H1 (cell line): ENCODE results near the gene FBLIM1. TPM values are rescaled to one million over a fixed set of nuclear protein-coding genes. Genes with fewer than 3 reads are reported as not detected.

Source experiments
- CBX8 ChIP-seq: fragments of 300-800, 300-1000 bp; sonication (generic); IDR thresholded peaks from 2 replicates; pipeline ENCODE4 v1.7.1; 2016; ENCODE audit warnings: low read depth, low read length, borderline replicate concordance
- CHD7 ChIP-seq: fragments of 300-600 bp; sonication (generic); IDR thresholded peaks from 2 replicates; pipeline ENCODE4 v1.7.1; 2012; ENCODE audit warnings: low read length, moderate library complexity, mild to moderate bottlenecking, inconsistent platforms; ENCODE audit not compliant: insufficient replicate concordance
- EP300 ChIP-seq, 2 experiments: IDR thresholded peaks; 1 replicate in 1 of 2; 2 replicates in 1 of 2; pipeline ENCODE4 v1.6.1; 2011 to 2012; ENCODE audit warnings: low read depth in 2 of 2, low read length in 2 of 2, mild to moderate bottlenecking in 2 of 2, borderline replicate concordance in 1 of 2, inconsistent platforms in 1 of 2, moderate library complexity in 1 of 2
- GABPA ChIP-seq: IDR thresholded peaks from 2 replicates; pipeline ENCODE4 v1.6.1; 2011; ENCODE audit warnings: mild to moderate bottlenecking, low read length, moderate library complexity, borderline replicate concordance; ENCODE audit not compliant: insufficient read depth
- RFX5 ChIP-seq: IDR thresholded peaks from 2 replicates; pipeline ENCODE4 v1.6.1; 2011; ENCODE audit warnings: low read depth, low read length, improper control_type of control experiment, borderline replicate concordance
- TBP ChIP-seq: IDR thresholded peaks from 2 replicates; pipeline ENCODE4 v1.6.1; 2011; ENCODE audit warnings: low read depth, low read length, improper control_type of control experiment
- polyA plus RNA-seq, 7 experiments: library from polyadenylated mRNA; depleted of rRNA in 3 of 7; stranded (reverse) in 5 of 7; unstranded in 2 of 7; fragments of >200 nt in 5 of 7; fragments of 200-250 nt in 2 of 7; gene quantifications; 1 replicate in 5 of 7; 2 replicates in 1 of 7; 4 replicates in 1 of 7; pipeline versions ENCODE4 v1.2.1 to v1.2.3, GENCODE V29; 2011 to 2013; ENCODE audit warnings: missing spikeins in 2 of 7, mixed read lengths in 2 of 7
- total RNA-seq: library from RNA; stranded (reverse); fragmentation: NEBNext Ultra II Directional; extraction: Animal tissue kit (Norgen Biotek cat#: 25700); gene quantifications from 2 replicates; pipeline ENCODE4 v1.2.1, GENCODE V29; 2021

The FBLIM1 gene
- total and polyA plus RNA-seq, 2 of the 8 experiments (the other 6 are each of a cell fraction or from before 2014, with no cell fraction given), result 66.6 to 66.7 TPM

DNA sequence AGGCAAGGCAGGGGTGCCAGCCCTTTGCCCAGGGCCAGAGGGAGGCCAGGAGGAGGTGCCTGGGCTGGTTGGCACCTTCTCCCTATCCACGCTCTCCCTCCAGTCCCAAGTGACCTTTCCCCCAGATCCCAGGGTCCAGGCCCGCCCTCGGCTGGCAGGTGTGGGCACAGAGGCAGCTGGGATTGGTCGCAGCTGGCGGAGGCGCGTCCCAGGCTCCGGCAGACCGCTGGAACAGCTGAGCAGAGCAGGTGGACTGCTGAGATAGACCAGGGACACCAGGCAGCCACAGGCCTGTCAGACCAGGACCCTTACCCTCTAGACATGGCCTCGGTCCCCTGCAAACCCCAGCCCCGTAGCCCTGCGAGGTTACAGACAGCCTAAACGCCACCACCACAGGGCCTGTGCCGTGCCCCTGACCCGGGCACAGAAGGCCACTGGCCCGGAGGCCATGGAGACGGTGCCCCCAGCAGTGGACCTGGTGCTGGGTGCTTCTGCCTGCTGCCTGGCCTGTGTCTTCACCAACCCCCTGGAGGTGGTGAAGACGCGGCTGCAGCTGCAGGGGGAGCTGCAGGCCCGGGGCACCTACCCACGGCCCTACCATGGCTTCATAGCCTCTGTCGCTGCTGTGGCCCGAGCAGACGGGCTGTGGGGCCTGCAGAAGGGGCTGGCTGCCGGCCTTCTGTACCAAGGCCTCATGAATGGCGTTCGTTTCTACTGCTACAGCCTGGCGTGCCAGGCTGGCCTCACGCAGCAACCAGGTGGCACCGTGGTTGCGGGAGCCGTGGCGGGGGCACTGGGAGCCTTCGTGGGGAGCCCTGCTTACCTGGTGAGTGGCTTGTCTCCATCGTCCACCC, 22.3 kb upstream of the FBLIM1 start, which contains the start of gene SLC25A34 (continued):
- TF ChIP-seq CHD7, result no peak
- no peak for TF ChIP-seq CBX8
- TF ChIP-seq GABPA, result no peak
- no peak for TF ChIP-seq EP300 (IDR thresholded peaks at IDR 0.05; ENCODE audit: borderline replicate concordance in 1 of 2, low read depth in 2 of 2, low read length in 2 of 2)
- TF ChIP-seq RFX5, result no peak
- TF ChIP-seq TBP, result no peak
